OCI-LY3 (cell line): ENCODE data around the gene BCL11A.

ENCODE experiments used
- EZH2phosphoT487 ChIP-seq: fragments of 200-600 bp; shearing (Covaris generic); IDR thresholded peaks from 2 replicates; pipeline ENCODE4 v1.6.1; 2018; ENCODE audit warnings: antibody characterized with exemption, mixed run types, low read depth
- TF ChIP-seq, protein P1 (sequence below): fragments of 200-600, 300-600 bp; sonication (generic); IDR thresholded peaks from 2 replicates; pipeline ENCODE4 v1.5.1; 2014; ENCODE audit warnings: antibody characterized with exemption, low read length, low read depth

DNA sequence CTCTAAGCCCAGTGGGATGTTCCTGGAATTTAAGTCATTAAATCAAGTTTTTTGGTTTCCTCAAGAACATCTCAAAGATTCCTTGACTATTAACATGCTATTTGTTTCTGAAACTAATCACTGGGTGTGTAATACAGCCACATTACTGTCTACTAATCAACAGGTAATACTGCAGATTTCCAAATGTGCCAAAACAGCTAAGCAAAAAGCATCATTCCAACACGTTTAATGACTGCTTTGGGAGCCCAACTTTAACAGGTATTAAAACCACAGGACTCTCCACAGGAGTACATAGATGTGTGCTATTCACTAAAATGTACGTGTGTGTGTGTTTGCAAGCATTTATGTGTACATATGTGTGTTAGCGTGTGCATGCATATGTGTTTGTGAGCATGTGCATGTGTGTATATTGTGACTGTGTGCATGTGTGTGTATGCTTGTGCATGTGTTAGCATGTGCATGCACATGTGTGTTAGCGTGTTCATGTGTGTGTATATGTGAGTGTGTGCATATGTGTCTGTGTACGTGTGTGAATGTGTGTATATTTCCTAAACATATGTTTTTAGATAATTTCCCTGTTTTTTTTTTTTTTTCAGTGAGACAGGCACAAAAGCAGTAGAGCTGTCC is 80.7 kb downstream of the BCL11A start:
- TF ChIP-seq, protein P1, sequence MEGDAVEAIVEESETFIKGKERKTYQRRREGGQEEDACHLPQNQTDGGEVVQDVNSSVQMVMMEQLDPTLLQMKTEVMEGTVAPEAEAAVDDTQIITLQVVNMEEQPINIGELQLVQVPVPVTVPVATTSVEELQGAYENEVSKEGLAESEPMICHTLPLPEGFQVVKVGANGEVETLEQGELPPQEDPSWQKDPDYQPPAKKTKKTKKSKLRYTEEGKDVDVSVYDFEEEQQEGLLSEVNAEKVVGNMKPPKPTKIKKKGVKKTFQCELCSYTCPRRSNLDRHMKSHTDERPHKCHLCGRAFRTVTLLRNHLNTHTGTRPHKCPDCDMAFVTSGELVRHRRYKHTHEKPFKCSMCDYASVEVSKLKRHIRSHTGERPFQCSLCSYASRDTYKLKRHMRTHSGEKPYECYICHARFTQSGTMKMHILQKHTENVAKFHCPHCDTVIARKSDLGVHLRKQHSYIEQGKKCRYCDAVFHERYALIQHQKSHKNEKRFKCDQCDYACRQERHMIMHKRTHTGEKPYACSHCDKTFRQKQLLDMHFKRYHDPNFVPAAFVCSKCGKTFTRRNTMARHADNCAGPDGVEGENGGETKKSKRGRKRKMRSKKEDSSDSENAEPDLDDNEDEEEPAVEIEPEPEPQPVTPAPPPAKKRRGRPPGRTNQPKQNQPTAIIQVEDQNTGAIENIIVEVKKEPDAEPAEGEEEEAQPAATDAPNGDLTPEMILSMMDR = no peak
- no peak for TF ChIP-seq EZH2phosphoT487
